Uterus (tissue), 4 donors: ENCODE data around the gene SHISA9. TPM values are rescaled to one million over a fixed set of nuclear protein-coding genes. Genes with fewer than 3 reads are reported as not detected.

Experiments used
- DNase-seq, 2 donors: peaks; one replicate each; pipeline ENCODE4 v3.0.0-alpha.2; 2019 to 2020
- H3K27ac ChIP-seq, 2 donors: fragments of 200-600 bp; sonication (generic); 1 replicate in 1 of 2; 2 replicates in 1 of 2; pipeline ENCODE4 v1.5.1; 2016 to 2018
- H3K27me3 ChIP-seq, 2 donors: fragments of 200-600 bp; sonication (generic); one replicate each; pipeline ENCODE4 v1.5.1; 2018 to 2019; ENCODE audit warnings: control low read depth in 1 of 2
- H3K36me3 ChIP-seq, 2 donors: fragments of 200-600 bp; sonication (generic); one replicate each; pipeline ENCODE4 v1.5.1; 2019; ENCODE audit warnings: control low read depth in 1 of 2
- H3K4me1 ChIP-seq, 2 donors: fragments of 200-600 bp; sonication (generic); one replicate each; pipeline ENCODE4 v1.5.1; 2018 to 2019; ENCODE audit warnings: control low read depth in 1 of 2
- H3K4me3 ChIP-seq, 2 donors: fragments of 200-600 bp; sonication (generic); 1 replicate in 1 of 2; 2 replicates in 1 of 2; pipeline ENCODE4 v1.5.1; 2018 to 2019; ENCODE audit warnings: mild to moderate bottlenecking in 1 of 2
- H3K9me3 ChIP-seq, 2 donors: fragments of 200-600 bp; sonication (generic); one replicate each; pipeline ENCODE4 v1.5.1; 2019; ENCODE audit warnings: control low read depth in 1 of 2
- CTCF ChIP-seq, 4 experiments: fragments of 200-600 bp in 2 of 4; fragments of 450-650 bp in 2 of 4; sonication (generic) in 2 of 4; IDR thresholded peaks; one replicate each; pipeline ENCODE4 v1.5.1; 2016 to 2019; ENCODE audit warnings: antibody characterized with exemption in 4 of 4, mild to moderate bottlenecking in 2 of 4, moderate library complexity in 1 of 4
- POLR2A ChIP-seq, 2 donors: fragments of 450-650 bp; IDR thresholded peaks; one replicate each; pipeline ENCODE4 v1.6.1; 2016; ENCODE audit warnings: antibody characterized with exemption in 2 of 2, mild to moderate bottlenecking in 1 of 2, moderate library complexity in 1 of 2
- intact Hi-C: fragments of 100-400 bp; cut with DNase I; formaldehyde crosslinking; loops from one replicate; pipeline ENCODE4 v1.15.1; 2023; ENCODE audit warnings: low total_unique reads
- total RNA-seq, 4 donors: library from RNA; depleted of rRNA in 3 of 4; stranded (reverse); fragments of >200 nt in 3 of 4; gene quantifications; one replicate each; pipeline versions ENCODE4 v1.1.0 to v1.2.4, GENCODE V29; 2014 to 2023
- donor health status: DM: yes; HTN: yes; CAD: no.

SHISA9 gene
- total RNA-seq, 4 donors from 2014 or later: 0.27 TPM; not detected in 3

DNA sequence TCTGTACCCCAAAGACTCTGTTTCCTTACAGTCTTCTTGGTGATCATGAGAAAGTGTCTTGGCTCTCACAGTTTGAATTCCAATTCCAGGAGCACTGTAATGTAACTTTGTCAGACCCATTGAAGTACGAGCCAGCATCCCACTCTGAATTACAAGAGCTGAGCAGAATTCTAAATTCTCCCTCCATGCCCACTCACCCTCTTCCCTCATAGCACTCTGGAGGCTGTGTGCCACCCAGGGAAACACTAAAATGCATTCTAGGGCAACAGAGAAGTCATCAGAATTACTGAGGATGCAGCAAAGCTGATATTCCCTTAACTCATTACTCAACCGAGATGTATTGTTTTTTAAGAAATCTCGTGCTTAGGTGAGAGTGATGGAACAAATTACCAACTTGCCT is 154.1 kb downstream of the SHISA9 start:
- Histone ChIP-seq H3K36me3 (no peaks in the 10 kb centered on the region), H3K27ac (no peak overlapping the region), H3K4me3 (no peak overlapping the region), H3K9me3 (no peaks in the 10 kb centered on the region), H3K4me1 (no peaks in the 10 kb centered on the region), H3K27me3 (no peaks in the 10 kb centered on the region)
- intact Hi-C loops: no loop called here
- TF ChIP-seq POLR2A (IDR thresholded peaks at IDR 0.05): no peak
- no peak for TF ChIP-seq CTCF (IDR thresholded peaks at IDR 0.05)
- DNase-seq: no peak

DNA sequence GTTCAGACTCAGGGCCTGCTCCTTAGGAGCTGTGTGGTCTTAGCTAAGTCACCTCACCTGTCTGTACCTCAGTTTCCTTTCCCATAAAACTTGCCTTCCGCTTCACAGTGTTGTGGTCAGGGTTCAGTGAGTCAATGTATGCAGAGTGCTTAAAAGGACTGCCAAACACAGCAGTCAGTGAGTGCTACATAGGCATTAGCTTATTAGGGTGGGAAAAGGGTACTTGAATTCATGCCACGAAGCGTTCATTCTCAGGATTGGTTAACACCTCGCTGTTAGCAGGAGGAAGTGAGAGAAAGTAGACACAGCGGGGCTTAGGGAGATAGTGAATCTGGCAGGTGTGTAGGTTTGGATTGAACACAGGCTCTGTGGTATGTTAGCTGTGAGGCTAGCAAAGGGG is 155.2 kb downstream of the SHISA9 start:
- no peak for DNase-seq
- H3K4me1 ChIP-seq: no peaks in the 10 kb centered on the region
- TF ChIP-seq POLR2A (IDR thresholded peaks at IDR 0.05) (no peak), CTCF (IDR thresholded peaks at IDR 0.05) (no peak)
- H3K27me3 ChIP-seq: no peaks in the 10 kb centered on the region
- H3K9me3 ChIP-seq: no peaks in the 10 kb centered on the region
- no peak overlapping the region for H3K27ac ChIP-seq
- H3K4me3 ChIP-seq: no peak overlapping the region
- intact Hi-C loops: no loop called here
- H3K36me3 ChIP-seq: no peaks in the 10 kb centered on the region

DNA sequence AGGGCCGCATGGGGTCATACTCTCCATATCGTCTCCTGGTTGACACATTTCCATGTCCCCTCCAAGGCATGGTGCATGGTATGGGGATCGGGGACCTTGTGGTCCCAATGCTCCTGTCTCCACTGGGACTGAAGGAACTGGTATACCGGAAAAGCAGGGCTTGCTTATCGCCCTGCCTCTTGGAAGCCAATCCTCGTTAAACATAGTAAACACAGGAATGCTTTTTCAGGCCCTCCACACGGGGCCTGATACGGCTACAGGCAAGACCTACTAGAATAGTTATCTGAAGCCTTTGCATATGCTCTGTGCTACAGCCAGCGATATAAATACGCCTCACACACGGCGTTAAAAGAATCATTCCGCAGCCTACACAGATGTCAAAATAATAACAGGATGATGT is 159.5 kb downstream of the SHISA9 start:
- Histone ChIP-seq H3K9me3 (no peaks in the 10 kb centered on the region), H3K36me3 (no peaks in the 10 kb centered on the region), H3K27me3 (no peaks in the 10 kb centered on the region), H3K4me3 (no peak overlapping the region), H3K27ac (no peak overlapping the region), H3K4me1 (no peaks in the 10 kb centered on the region)
- DNase-seq: no peak
- intact Hi-C loops: no loop called here
- no peak for TF ChIP-seq POLR2A (IDR thresholded peaks at IDR 0.05)

- intact Hi-C loops: no loop called here
- DNase-seq: no peak
- H3K27ac ChIP-seq: no peak overlapping the region
These were observed 160.3 kb downstream of the SHISA9 start for GRCh38 chr16:13061691-13062090.

DNA sequence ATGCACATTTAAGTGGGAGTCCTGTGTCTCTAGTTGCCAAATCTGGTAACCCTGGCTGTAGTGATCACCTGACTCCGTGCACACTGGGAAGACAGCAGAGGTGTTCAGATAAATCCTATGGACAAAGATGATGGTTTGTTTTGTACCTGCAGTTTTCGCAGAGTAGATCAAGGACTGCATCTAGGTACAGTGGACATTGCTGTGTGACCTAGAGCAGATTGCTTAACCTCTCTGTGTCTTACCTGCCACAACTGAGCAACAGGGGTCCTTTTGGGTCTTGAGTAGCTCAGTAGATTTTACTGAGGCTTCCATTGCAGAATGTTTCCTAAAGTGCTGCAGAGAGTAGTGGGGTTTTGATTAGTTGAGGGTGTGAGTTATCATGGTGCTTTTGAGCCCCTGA is 160.8 kb downstream of the SHISA9 start:
- Histone ChIP-seq H3K4me1 (no peaks in the 10 kb centered on the region), H3K27ac (no peak overlapping the region), H3K36me3 (no peaks in the 10 kb centered on the region), H3K4me3 (no peak overlapping the region), H3K27me3 (no peaks in the 10 kb centered on the region), H3K9me3 (no peaks in the 10 kb centered on the region)
- TF ChIP-seq CTCF (IDR thresholded peaks at IDR 0.05): no peak
- no peak for TF ChIP-seq POLR2A (IDR thresholded peaks at IDR 0.05)
- no peak for DNase-seq
- intact Hi-C loops: no loop called here

More at GRCh38 chr16:13061691-13062090, 160.3 kb downstream of the SHISA9 start:
- H3K4me3 ChIP-seq: no peak overlapping the region
- H3K9me3 ChIP-seq: no peaks in the 10 kb centered on the region
- H3K36me3 ChIP-seq: no peaks in the 10 kb centered on the region
- TF ChIP-seq CTCF (IDR thresholded peaks at IDR 0.05) (no peak), POLR2A (IDR thresholded peaks at IDR 0.05) (no peak)
- H3K27me3 ChIP-seq: no peaks in the 10 kb centered on the region
- H3K4me1 ChIP-seq: no peaks in the 10 kb centered on the region

- TF ChIP-seq CTCF (IDR thresholded peaks at IDR 0.05) (no peak), POLR2A (IDR thresholded peaks at IDR 0.05) (no peak)
- Histone ChIP-seq H3K4me1 (no peaks in the 10 kb centered on the region), H3K27me3 (no peaks in the 10 kb centered on the region), H3K9me3 (no peaks in the 10 kb centered on the region), H3K36me3 (no peaks in the 10 kb centered on the region), H3K4me3 (no peak overlapping the region), H3K27ac (no peak overlapping the region)
- intact Hi-C loops: no loop called here
- DNase-seq: no peak
These were observed 162.1 kb downstream of the SHISA9 start for GRCh38 chr16:13063457-13063856.
